H1 (cell line): ENCODE data around the gene DCDC2. TPM values are rescaled to one million over a fixed set of nuclear protein-coding genes. Genes with fewer than 3 reads are reported as not detected.

Source experiments
- CHD2 ChIP-seq: IDR thresholded peaks from 2 replicates; pipeline ENCODE4 v1.6.1; 2012; ENCODE audit warnings: low read length, improper control_type of control experiment
- KDM4A ChIP-seq: IDR thresholded peaks from one replicate; pipeline ENCODE4 v1.7.1; 2012; ENCODE audit warnings: low read depth, mild to moderate bottlenecking, moderate library complexity, low read length, inconsistent platforms; ENCODE audit not compliant: severe bottlenecking
- PHF8 ChIP-seq: fragments of 200-600 bp; sonication (generic); conservative IDR thresholded peaks from 2 replicates; pipeline ENCODE4 v1.7.1; 2012; ENCODE audit warnings: low read depth, mild to moderate bottlenecking, inconsistent platforms, low read length, moderate library complexity
- polyA plus RNA-seq, 7 experiments: library from polyadenylated mRNA; depleted of rRNA in 3 of 7; stranded (reverse) in 5 of 7; unstranded in 2 of 7; fragments of >200 nt in 5 of 7; fragments of 200-250 nt in 2 of 7; gene quantifications; 1 replicate in 5 of 7; 2 replicates in 1 of 7; 4 replicates in 1 of 7; pipeline versions ENCODE4 v1.2.1 to v1.2.3, GENCODE V29; 2011 to 2013; ENCODE audit warnings: missing spikeins in 2 of 7, mixed read lengths in 2 of 7
- total RNA-seq: library from RNA; stranded (reverse); fragmentation: NEBNext Ultra II Directional; extraction: Animal tissue kit (Norgen Biotek cat#: 25700); gene quantifications from 2 replicates; pipeline ENCODE4 v1.2.1, GENCODE V29; 2021

DCDC2 gene
- total and polyA plus RNA-seq, 2 of the 8 experiments (the other 6 are each of a cell fraction or from before 2014, with no cell fraction given): 0.03 to 0.15 TPM

GRCh38 chr6:24359640-24360454, 2.0 kb upstream of the DCDC2 start (continued):
- TF ChIP-seq PHF8 (0 out of 2 replicates have a peak, but pooled peaks have one; percentile 41), CHD2 (peak; percentile 67; the same call in 1 of the 2 replicates), KDM4A (peak; percentile 50)
